Measurements from ENCODE around the gene CAMTA1. TPM values are rescaled to one million over a fixed set of nuclear protein-coding genes. Genes with fewer than 3 reads are reported as not detected.

Gene CAMTA1
- total and polyA plus RNA-seq, 9 of the 15 experiments (the other 6 are each of a cell fraction or from before 2014, with no cell fraction given), result 43.9 to 161 (median 65.9) TPM

DNA sequence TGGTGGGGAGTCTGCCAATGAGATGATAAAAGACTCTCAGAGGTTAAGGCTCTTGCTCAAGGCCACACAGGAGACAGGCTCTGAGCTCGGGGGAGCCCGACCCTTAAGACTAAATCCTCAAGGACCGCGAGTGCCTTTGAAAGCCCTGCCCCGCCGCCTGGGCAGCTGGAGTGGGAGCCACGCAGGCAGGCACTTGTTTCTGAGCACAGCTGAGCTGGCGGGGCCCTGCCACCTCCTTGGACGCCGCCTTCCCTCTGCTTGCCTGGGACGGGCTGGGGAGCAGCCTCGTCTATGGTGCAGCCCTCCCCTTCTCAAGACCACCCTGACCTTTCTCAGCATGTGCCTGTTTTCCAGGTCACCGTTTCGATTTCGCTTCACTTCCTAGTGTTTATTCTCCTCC is 169.3 kb downstream of the CAMTA1 start:
- no peak overlapping the region for H3K27ac ChIP-seq (ENCODE audit: extremely low read depth, low read depth, low read length)
- no peak overlapping the region for H3K4me2 ChIP-seq (ENCODE audit: insufficient read depth, low read length)
- no peak overlapping the region for H2AFZ ChIP-seq (ENCODE audit: low read depth, low read length)
- peaks cover 19% of the 10 kb centered on the region for H4K20me1 ChIP-seq (replicated peaks; ENCODE audit: control insufficient read depth, insufficient read depth, low read length)
- in situ Hi-C loops (cut with MboI), result no loop called here
- H3K9ac ChIP-seq (ENCODE audit: insufficient read depth in 1 of 2, low read depth in 2 of 2, low read length in 2 of 2), result no peak overlapping the region
- peaks cover 0 to 3% of the 10 kb centered on the region in 2 experiments; a peak in 3 of 5 replicates for H3K4me1 ChIP-seq (replicated peaks in 1 of 2; ENCODE audit: control insufficient read depth in 2 of 2, insufficient read depth in 2 of 2, low read length in 2 of 2)
- BruUV-seq (replicated peaks), result no TSS peak
- no peak for FAIRE-seq
- H3K9me3 ChIP-seq (replicated peaks; ENCODE audit: control insufficient read depth, insufficient read depth, low read depth, low read length), result no peaks in the 10 kb centered on the region
- H3K27me3 ChIP-seq (ENCODE audit: control insufficient read depth in 2 of 2, insufficient read depth in 2 of 2, low read length in 2 of 2), result peaks cover 48 to 87% of the 10 kb centered on the region in 2 experiments
- no peaks in the 10 kb centered on the region for H3K79me2 ChIP-seq (ENCODE audit: control insufficient read depth, insufficient read depth, low read length)
- ChIA-PET CTCF (ENCODE audit: low intra/inter-chr PET ratio) (interaction anchor here (0.6 kb wide), 1 partner anchor 1440 kb away, joined by 3 read pairs; no protein-coding TSS in a partner anchor), POLR2A (interaction anchor here (0.6 to 1.8 kb wide), 4 partner anchors 9 to 510 kb away, joined by 3 to 8 read pairs (median 3); no protein-coding TSS in a partner anchor)
- TF ChIP-seq ZNF639 (CRISPR knock-in tag; conservative IDR thresholded peaks at IDR 0.05 in 1 of 2, IDR thresholded peaks at IDR 0.05 in 1 of 2), result no peak
- TF ChIP-seq, protein P1, sequence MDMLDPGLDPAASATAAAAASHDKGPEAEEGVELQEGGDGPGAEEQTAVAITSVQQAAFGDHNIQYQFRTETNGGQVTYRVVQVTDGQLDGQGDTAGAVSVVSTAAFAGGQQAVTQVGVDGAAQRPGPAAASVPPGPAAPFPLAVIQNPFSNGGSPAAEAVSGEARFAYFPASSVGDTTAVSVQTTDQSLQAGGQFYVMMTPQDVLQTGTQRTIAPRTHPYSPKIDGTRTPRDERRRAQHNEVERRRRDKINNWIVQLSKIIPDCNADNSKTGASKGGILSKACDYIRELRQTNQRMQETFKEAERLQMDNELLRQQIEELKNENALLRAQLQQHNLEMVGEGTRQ (CRISPR knock-in tag; IDR thresholded peaks at IDR 0.05), result no peak
- no peak for TF ChIP-seq TAF9B (IDR thresholded peaks at IDR 0.05; ENCODE audit: partially characterized antibody)
- no peak for TF ChIP-seq SREBF1 (IDR thresholded peaks at IDR 0.05; ENCODE audit: borderline replicate concordance, low read depth, low read length)
- TF ChIP-seq, protein P2, sequence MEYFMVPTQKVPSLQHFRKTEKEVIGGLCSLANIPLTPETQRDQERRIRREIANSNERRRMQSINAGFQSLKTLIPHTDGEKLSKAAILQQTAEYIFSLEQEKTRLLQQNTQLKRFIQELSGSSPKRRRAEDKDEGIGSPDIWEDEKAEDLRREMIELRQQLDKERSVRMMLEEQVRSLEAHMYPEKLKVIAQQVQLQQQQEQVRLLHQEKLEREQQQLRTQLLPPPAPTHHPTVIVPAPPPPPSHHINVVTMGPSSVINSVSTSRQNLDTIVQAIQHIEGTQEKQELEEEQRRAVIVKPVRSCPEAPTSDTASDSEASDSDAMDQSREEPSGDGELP (CRISPR knock-in tag; IDR thresholded peaks at IDR 0.05; ENCODE audit: borderline replicate concordance), result no peak
- no peak for TF ChIP-seq PHF20 (IDR thresholded peaks at IDR 0.05; ENCODE audit: partially characterized antibody)
- no peak for TF ChIP-seq TCF3 (CRISPR knock-in tag; IDR thresholded peaks at IDR 0.05)
- no peak for TF ChIP-seq ZNF444 (CRISPR knock-in tag; IDR thresholded peaks at IDR 0.05)
- no peak for TF ChIP-seq ZBED1 (IDR thresholded peaks at IDR 0.05)
- TF ChIP-seq ZNF282 (CRISPR knock-in tag; IDR thresholded peaks at IDR 0.05), result no peak
- no peak for TF ChIP-seq CEBPG (CRISPR knock-in tag; IDR thresholded peaks at IDR 0.05)
- TF ChIP-seq CEBPG (tag; conservative IDR thresholded peaks at IDR 0.05 in 1 of 2, IDR thresholded peaks at IDR 0.05 in 1 of 2), result no peak
- TF ChIP-seq JUNB (CRISPR knock-in tag; conservative IDR thresholded peaks at IDR 0.05), result no peak
- no peak for TF ChIP-seq ZNF165 (CRISPR knock-in tag; IDR thresholded peaks at IDR 0.05; ENCODE audit: borderline replicate concordance)
- no peak for TF ChIP-seq GABPB2 (CRISPR knock-in tag; conservative IDR thresholded peaks at IDR 0.05)
- TF ChIP-seq CBFA2T2 (conservative IDR thresholded peaks at IDR 0.05), result no peak
- TF ChIP-seq SMAD2 (IDR thresholded peaks at IDR 0.05; ENCODE audit: low read depth, low read length), result no peak
- no peak for TF ChIP-seq JUN (IDR thresholded peaks at IDR 0.05; ENCODE audit: borderline replicate concordance, low read depth, low read length)
- no peak for TF ChIP-seq JUN (CRISPR knock-in tag; IDR thresholded peaks at IDR 0.05; ENCODE audit: borderline replicate concordance)
- TF ChIP-seq NBN (IDR thresholded peaks at IDR 0.05; ENCODE audit: low read depth), result no peak
- no peak for ATAC-seq
- intact Hi-C loops (cut with micrococcal nuclease), result no loop called here
- WGBS (ENCODE audit: insufficient coverage, low coverage, missing lambda C conversion rate), result 4% methylated on average over 15 of the region's 15 CpGs
- no peaks in the 10 kb centered on the region for H3K36me3 ChIP-seq (ENCODE audit: control insufficient read depth, insufficient read depth, low read length)
- no peak overlapping the region for H3K4me3 ChIP-seq
- no peaks in the 10 kb centered on the region for H3K9me1 ChIP-seq (ENCODE audit: control insufficient read depth, insufficient read depth, low read length)
- DNase-seq (ENCODE audit: extremely low read depth in 1 of 4, low spot score in 3 of 4), result no peak
